Stimulated activated naive CD8-positive, alpha-beta T cell treated with anti-CD3 and anti-CD28 coated beads, Interleukin-15, amount 100 ng/mL, for 72 hours (primary cell): ENCODE measurements around the gene SUPT3H.

ENCODE experiments used
- ATAC-seq: fragments of 150-1000 bp; cut with Tn5 transposase; 2 replicates; pipeline ENCODE4 v1.10.0; 2021; ENCODE audit warnings: mild to moderate bottlenecking, moderate library complexity
- DNase-seq, 2 donors: peaks; one replicate each; pipeline ENCODE4 v3.0.0; 2021 to 2022
- H3K27ac Mint-ChIP-seq, 2 donors: one replicate each; pipeline ENCODE4 v1.8.0; 2022; ENCODE audit warnings: mild to moderate bottlenecking in 2 of 2, mixed read lengths in 2 of 2, moderate library complexity in 2 of 2
- H3K27me3 Mint-ChIP-seq: one replicate; pipeline ENCODE4 v1.8.0; 2022; ENCODE audit warnings: mixed read lengths
- H3K4me1 Mint-ChIP-seq: one replicate; pipeline ENCODE4 v1.8.0; 2022; ENCODE audit warnings: mild to moderate bottlenecking, mixed read lengths
- H3K4me3 Mint-ChIP-seq, 2 donors: one replicate each; pipeline ENCODE4 v1.8.0; 2022; ENCODE audit warnings: mild to moderate bottlenecking in 2 of 2, mixed read lengths in 2 of 2, moderate library complexity in 1 of 2
- H3K9me3 Mint-ChIP-seq, 2 donors: one replicate each; pipeline ENCODE4 v1.8.0; 2022; ENCODE audit warnings: mixed read lengths in 2 of 2

The SUPT3H gene

DNA sequence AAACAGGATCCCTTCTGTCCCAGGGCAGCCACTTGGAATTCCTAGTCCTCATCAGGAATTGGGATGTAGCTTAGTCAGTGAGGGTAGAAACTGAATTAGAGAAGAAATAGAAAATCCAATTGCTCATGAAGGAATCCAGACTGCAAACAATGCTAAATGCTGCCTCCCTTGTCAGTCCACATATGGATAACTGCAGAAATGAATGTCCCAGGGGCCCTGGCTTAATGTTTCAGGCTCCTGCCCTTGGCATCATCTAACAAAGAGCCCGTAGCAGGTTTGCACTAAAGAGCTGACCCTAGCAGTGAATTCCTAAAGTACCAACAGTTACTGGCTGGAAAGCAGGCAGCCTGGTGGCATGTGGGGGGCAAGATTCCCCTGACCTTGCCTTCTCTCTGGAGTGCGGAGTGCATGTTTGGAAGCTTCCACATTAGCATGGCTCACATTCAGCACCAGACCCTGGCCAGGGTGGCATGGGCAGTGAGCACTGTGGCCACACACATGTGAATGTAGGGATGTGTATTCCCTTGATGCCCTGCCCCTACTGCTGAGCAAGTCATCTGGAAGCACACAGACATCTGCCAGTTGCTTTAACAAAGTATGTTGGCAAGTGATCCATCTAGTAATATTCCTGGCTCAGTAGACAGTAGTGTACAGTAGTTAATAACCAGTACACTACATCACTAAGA is 595.7 kb downstream of the SUPT3H start:
- ATAC-seq (no peak), DNase-seq (no peak)
- no peak overlapping the region for H3K27ac Mint-ChIP-seq
- H3K27me3 Mint-ChIP-seq = no peaks in the 10 kb centered on the region
- H3K9me3 Mint-ChIP-seq = peaks cover 26 to 28% of the 10 kb centered on the region in 2 donors
- no peaks in the 10 kb centered on the region for H3K4me1 Mint-ChIP-seq
- H3K4me3 Mint-ChIP-seq = no peak overlapping the region

DNA sequence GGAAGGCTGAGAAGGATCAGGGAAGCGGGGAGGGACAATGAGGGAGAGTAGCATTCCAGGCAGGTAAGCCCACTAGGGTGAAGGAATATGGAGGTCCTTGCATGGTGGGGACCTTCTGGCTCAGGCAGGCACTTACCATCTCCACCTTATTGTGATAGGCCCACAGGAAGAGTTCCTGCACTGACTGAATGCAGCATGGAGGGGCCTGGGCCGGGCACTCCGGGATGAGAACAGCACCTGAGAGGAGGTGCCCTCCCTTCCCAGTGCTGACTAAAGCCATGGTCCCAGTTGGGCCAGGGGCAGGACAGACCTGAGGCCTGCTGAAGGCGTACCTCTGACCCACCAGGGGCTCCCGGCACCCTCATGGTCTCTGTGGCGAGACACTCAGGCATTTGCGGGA is 597.6 kb downstream of the SUPT3H start:
- no peak overlapping the region for H3K4me3 Mint-ChIP-seq
- H3K4me1 Mint-ChIP-seq = no peaks in the 10 kb centered on the region
- no peak for ATAC-seq
- peaks cover 17 to 22% of the 10 kb centered on the region in 2 donors for H3K9me3 Mint-ChIP-seq
- no peak overlapping the region for H3K27ac Mint-ChIP-seq
- DNase-seq = no peak
- no peaks in the 10 kb centered on the region for H3K27me3 Mint-ChIP-seq

- H3K4me1 Mint-ChIP-seq = no peaks in the 10 kb centered on the region
- ATAC-seq (no peak), DNase-seq (no peak)
- H3K4me3 Mint-ChIP-seq = no peak overlapping the region
- no peak overlapping the region for H3K27ac Mint-ChIP-seq
- no peaks in the 10 kb centered on the region for H3K27me3 Mint-ChIP-seq
- H3K9me3 Mint-ChIP-seq = peaks cover 15 to 20% of the 10 kb centered on the region in 2 donors
Measured at GRCh38 chr6:44779130-44779826, 598.5 kb downstream of the SUPT3H start.
